A673 (cell line): Measurements from ENCODE around the gene TJP1. TPM values are rescaled to one million over a fixed set of nuclear protein-coding genes. Genes with fewer than 3 reads are reported as not detected.

Experiments used
- BruUV-seq: library from RNA; stranded (reverse); fragments of 400-500 nt; replicated peaks from 2 replicates; lab custom pipeline; 2021; lab: Mats Ljungman, UMichigan
- CTCF ChIA-PET: fragments of 300-600 bp; sonication (Branson Sonifier 250); formaldehyde crosslinking; loops from one replicate; lab custom pipeline; 2022; ENCODE audit warnings: antibody characterized with exemption; lab: Charles Lee
- POLR2A ChIA-PET: fragments of 300-600 bp; sonication (Branson Sonifier 250); formaldehyde crosslinking; loops from one replicate; lab custom pipeline; 2022; ENCODE audit warnings: antibody characterized with exemption; ENCODE audit not compliant: low non-redundant PET; lab: Charles Lee
- DNase-seq: peaks from one replicate; pipeline ENCODE4 v3.0.0-alpha.2; 2015; ENCODE audit warnings: low spot score
- H3K27ac ChIP-seq: fragments of 200-600 bp; sonication (generic); 2 replicates; pipeline ENCODE4 v1.5.1; 2016; ENCODE audit warnings: mixed run types, low read depth, mild to moderate bottlenecking, mixed read lengths, antibody characterized with exemption, low read length; ENCODE audit not compliant: poor library complexity, severe bottlenecking
- H3K27me3 ChIP-seq: fragments of 200-600 bp; sonication (generic); replicated peaks from 2 replicates; pipeline ENCODE4 v1.6.1; 2017; ENCODE audit warnings: mixed run types, low read depth, mild to moderate bottlenecking, mixed read lengths, antibody characterized with exemption, low read length; ENCODE audit not compliant: insufficient read depth, poor library complexity
- H3K36me3 ChIP-seq: fragments of 200-600 bp; sonication (generic); 2 replicates; pipeline ENCODE4 v1.6.1; 2016; ENCODE audit warnings: mixed run types, mild to moderate bottlenecking, mixed read lengths, antibody characterized with exemption, low read length; ENCODE audit not compliant: insufficient read depth, poor library complexity, severe bottlenecking
- H3K4me1 ChIP-seq: fragments of 200-600 bp; sonication (generic); 2 replicates; pipeline ENCODE4 v1.6.1; 2017; ENCODE audit warnings: mixed run types, mild to moderate bottlenecking, mixed read lengths, antibody characterized with exemption, low read length; ENCODE audit not compliant: insufficient read depth, poor library complexity, severe bottlenecking
- H3K4me3 ChIP-seq: fragments of 200-600 bp; sonication (generic); 2 replicates; pipeline ENCODE4 v1.5.1; 2016; ENCODE audit warnings: low read depth, mixed run types, mild to moderate bottlenecking, mixed read lengths, low read length; ENCODE audit not compliant: poor library complexity, severe bottlenecking
- H3K9me3 ChIP-seq: fragments of 200-600 bp; sonication (generic); 2 replicates; pipeline ENCODE4 v1.6.1; 2016; ENCODE audit warnings: mixed run types, low read depth, mild to moderate bottlenecking, mixed read lengths, antibody characterized with exemption, low read length; ENCODE audit not compliant: poor library complexity, severe bottlenecking
- EZH2 ChIP-seq: fragments of 200-600 bp; sonication (generic); IDR thresholded peaks from 2 replicates; pipeline ENCODE4 v1.6.1; 2017; ENCODE audit warnings: borderline replicate concordance, low read depth, mild to moderate bottlenecking, mixed read lengths, antibody characterized with exemption, low read length; ENCODE audit not compliant: poor library complexity, severe bottlenecking
- intact Hi-C: fragments of 100-400 bp; cut with micrococcal nuclease; formaldehyde crosslinking; loops from one replicate; pipeline ENCODE4 v1.10.0; 2022; ENCODE audit not compliant: unreplicated experiment
- total RNA-seq: library from RNA; stranded (reverse); gene quantifications from 2 replicates; pipeline ENCODE4 v1.2.3, GENCODE V29; 2021
- TF ChIP-seq, protein P1 (sequence below): fragments of 300-800, 200-600 bp; sonication (generic); conservative IDR thresholded peaks from 2 replicates; pipeline ENCODE4 v1.5.1; 2017; ENCODE audit warnings: low read depth, mild to moderate bottlenecking, antibody characterized with exemption, low read length, moderate library complexity, mixed read lengths

TJP1 gene
- total RNA-seq, 1 experiment from 2014 or later: 34.7 TPM

DNA sequence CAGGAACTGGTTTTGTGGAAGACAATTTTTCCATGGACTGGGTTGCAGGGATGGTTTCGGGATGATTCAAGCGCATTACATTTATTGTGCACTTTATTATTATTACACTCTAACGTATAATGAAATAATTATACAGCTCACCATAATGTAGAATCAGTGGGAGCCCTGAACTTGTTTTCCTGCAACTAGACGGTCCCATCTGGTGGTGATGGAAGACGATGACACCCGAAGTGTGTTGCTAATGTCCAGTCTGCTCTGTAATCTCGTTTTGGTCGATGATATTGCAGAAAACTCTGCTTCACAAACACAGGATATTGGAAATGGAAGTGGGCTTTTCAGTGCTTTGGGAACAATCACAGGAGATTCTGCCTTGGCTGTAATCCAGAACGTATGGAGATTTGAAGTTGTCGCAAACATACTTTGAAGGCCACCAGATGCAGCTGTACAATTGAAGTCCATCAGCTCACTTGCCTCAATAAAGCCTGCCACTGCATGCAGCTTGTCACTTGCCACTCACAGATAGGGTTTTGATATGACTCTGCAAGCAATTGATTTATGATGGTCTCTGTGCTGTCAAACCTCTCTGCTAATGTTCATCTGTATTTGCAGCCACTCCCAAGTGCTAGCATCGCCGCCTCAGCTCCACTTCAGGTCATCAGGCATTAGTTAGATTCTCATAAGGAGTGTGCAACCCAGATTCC is 141.7 kb downstream of the TJP1 start:
- CTCF ChIA-PET: no interaction called here
- H3K4me3 ChIP-seq: no peak overlapping the region
- H3K4me1 ChIP-seq: no peaks in the 10 kb centered on the region
- TF ChIP-seq EZH2: no peak
- TF ChIP-seq, protein P1, sequence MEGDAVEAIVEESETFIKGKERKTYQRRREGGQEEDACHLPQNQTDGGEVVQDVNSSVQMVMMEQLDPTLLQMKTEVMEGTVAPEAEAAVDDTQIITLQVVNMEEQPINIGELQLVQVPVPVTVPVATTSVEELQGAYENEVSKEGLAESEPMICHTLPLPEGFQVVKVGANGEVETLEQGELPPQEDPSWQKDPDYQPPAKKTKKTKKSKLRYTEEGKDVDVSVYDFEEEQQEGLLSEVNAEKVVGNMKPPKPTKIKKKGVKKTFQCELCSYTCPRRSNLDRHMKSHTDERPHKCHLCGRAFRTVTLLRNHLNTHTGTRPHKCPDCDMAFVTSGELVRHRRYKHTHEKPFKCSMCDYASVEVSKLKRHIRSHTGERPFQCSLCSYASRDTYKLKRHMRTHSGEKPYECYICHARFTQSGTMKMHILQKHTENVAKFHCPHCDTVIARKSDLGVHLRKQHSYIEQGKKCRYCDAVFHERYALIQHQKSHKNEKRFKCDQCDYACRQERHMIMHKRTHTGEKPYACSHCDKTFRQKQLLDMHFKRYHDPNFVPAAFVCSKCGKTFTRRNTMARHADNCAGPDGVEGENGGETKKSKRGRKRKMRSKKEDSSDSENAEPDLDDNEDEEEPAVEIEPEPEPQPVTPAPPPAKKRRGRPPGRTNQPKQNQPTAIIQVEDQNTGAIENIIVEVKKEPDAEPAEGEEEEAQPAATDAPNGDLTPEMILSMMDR: no peak
- no peaks in the 10 kb centered on the region for H3K9me3 ChIP-seq
- no peak overlapping the region for H3K27ac ChIP-seq
- POLR2A ChIA-PET: no interaction called here
- H3K27me3 ChIP-seq: no peaks in the 10 kb centered on the region
- no peak for DNase-seq
- intact Hi-C loops: no loop called here
- no peaks in the 10 kb centered on the region for H3K36me3 ChIP-seq
- BruUV-seq: no TSS peak

DNA sequence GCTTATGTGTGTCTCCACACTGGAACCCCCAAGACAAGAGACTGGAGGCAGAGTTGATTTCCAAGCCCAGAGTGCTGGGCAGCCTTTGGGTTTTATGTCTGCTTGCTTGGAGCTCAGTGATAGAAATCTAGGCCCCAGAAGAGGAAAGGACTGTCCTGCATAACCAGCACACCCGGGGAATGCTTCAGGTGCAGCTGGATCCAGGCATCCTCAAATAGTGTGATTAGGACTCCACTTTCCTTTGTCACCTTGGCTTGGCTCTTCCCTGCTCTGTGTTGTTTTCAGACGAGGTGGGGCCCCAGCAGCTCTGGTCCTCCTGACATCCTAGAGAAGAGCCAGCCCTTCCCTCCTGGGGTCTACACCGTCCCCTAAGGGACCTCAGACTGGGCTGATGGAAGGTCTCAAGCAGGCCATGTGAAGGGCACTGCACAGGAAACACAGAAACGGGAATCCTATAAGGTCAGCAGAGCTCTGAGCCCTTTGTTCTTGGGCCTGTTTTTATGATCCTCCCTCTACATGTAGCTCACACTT is 143.7 kb downstream of the TJP1 start:
- no peaks in the 10 kb centered on the region for H3K4me1 ChIP-seq
- no peaks in the 10 kb centered on the region for H3K27me3 ChIP-seq
- BruUV-seq: no TSS peak
- H3K4me3 ChIP-seq: no peak overlapping the region
- intact Hi-C loops: no loop called here
- ChIA-PET POLR2A (no interaction called here), CTCF (no interaction called here)
- DNase-seq: no peak
- H3K9me3 ChIP-seq: no peaks in the 10 kb centered on the region
- TF ChIP-seq EZH2: no peak
- TF ChIP-seq, protein P1: no peak
- no peaks in the 10 kb centered on the region for H3K36me3 ChIP-seq
- no peak overlapping the region for H3K27ac ChIP-seq

DNA sequence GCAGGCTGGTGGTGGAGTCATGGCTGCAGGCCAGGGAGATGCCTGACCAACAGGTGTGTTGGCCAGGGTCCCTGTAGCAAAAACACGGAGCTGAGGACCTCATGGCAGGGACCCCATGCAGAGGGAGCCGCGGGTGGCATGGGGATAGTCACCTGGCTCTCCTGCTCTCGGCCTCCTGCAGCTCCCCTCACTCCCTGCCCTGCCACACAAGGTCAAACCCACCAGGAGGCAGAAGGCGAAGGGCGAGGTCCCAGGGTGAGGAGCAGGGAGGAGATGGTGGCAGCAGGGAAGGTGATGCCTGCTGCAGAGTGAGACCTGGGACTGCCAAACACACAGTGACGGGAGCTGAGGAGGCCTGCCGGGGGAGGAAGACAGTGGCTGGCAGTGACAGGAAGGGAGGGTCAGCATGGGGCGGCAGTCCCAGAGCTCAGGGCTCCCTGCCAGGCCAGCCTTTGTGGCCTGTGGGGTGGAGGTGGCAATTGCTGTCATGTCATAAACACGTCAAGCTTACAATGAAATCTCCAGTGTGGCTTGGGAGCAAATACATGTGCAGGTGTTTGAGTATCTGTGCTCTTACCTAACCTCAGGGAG is 144.3 kb downstream of the TJP1 start:
- no peak for DNase-seq
- ChIA-PET CTCF (no interaction called here), POLR2A (no interaction called here)
- no TSS peak for BruUV-seq
- intact Hi-C loops: no loop called here
- no peak overlapping the region for H3K4me3 ChIP-seq
- H3K9me3 ChIP-seq: no peaks in the 10 kb centered on the region
- no peaks in the 10 kb centered on the region for H3K36me3 ChIP-seq
- H3K27me3 ChIP-seq: no peaks in the 10 kb centered on the region
- H3K4me1 ChIP-seq: no peaks in the 10 kb centered on the region
- H3K27ac ChIP-seq: no peak overlapping the region
- no peak for TF ChIP-seq EZH2
- TF ChIP-seq, protein P1: no peak
